ENCODE measurements around the gene EIF4G3. TPM values are rescaled to one million over a fixed set of nuclear protein-coding genes. Genes with fewer than 3 reads are reported as not detected.

EIF4G3 gene
- polyA plus RNA-seq, 1 of the 3 experiments (the other 2 are of a cell fraction), result 32.0 TPM

GRCh38 chr1:20936216-20936615 lies 240.5 kb downstream of the EIF4G3 start:
- H3F3A ChIP-seq (replicated peaks; ENCODE audit: insufficient read depth), result no peaks in the 10 kb centered on the region
- H3K4me2 ChIP-seq, result no peak overlapping the region
- H3K9ac ChIP-seq, result no peak overlapping the region
- H4K20me1 ChIP-seq (ENCODE audit: insufficient read depth), result no peaks in the 10 kb centered on the region
- H3K27ac ChIP-seq (ENCODE audit: low read depth in 2 of 2, low read length in 1 of 2), result no peak overlapping the region
- CTCF ChIA-PET, result interaction anchor here (0.7 to 1.3 kb wide), 4 partner anchors 18 to 295 kb away, joined by 3 read pairs; no protein-coding TSS in a partner anchor
- H3K36me3 ChIP-seq (replicated peaks in 1 of 2; ENCODE audit: control insufficient read depth in 1 of 2, insufficient read depth in 2 of 2, low read length in 1 of 2), result peaks cover 26 to 32% of the 10 kb centered on the region in 2 experiments
- no peak overlapping the region for H3K4me3 ChIP-seq (ENCODE audit: low read depth in 2 of 2, low read length in 1 of 2)
- no peaks in the 10 kb centered on the region for H3K4me1 ChIP-seq (ENCODE audit: control insufficient read depth in 1 of 2, insufficient read depth in 2 of 2, low read depth in 1 of 2, low read length in 1 of 2)
- H2AFZ ChIP-seq (ENCODE audit: low read depth), result no peak overlapping the region
- H3K27me3 ChIP-seq (ENCODE audit: insufficient read depth), result no peaks in the 10 kb centered on the region
- 91% methylated on average over 2 of the region's 2 CpGs for WGBS (ENCODE audit: low lambda C conversion rate)
- no peaks in the 10 kb centered on the region for H3K9me2 ChIP-seq
- TF ChIP-seq IRF3 (IDR thresholded peaks at IDR 0.05; ENCODE audit: low read depth, low read length) (no peak), CTCF (IDR thresholded peaks at IDR 0.05) (no peak), YY1 (IDR thresholded peaks at IDR 0.05; ENCODE audit: low read depth) (no peak)
- no peak for DNase-seq
- POLR2A ChIA-PET, result no interaction called here
- no peaks in the 10 kb centered on the region for H3K9me3 ChIP-seq
- H3K79me2 ChIP-seq (ENCODE audit: insufficient read depth), result no peaks in the 10 kb centered on the region

- no peak overlapping the region for H3K9ac ChIP-seq
- no peaks in the 10 kb centered on the region for H3K27me3 ChIP-seq (ENCODE audit: insufficient read depth)
- no peaks in the 10 kb centered on the region for H3K9me2 ChIP-seq
- no peak overlapping the region for H3K4me3 ChIP-seq (ENCODE audit: low read depth in 2 of 2, low read length in 1 of 2)
- H3K9me3 ChIP-seq, result no peaks in the 10 kb centered on the region
- ChIA-PET POLR2A (no interaction called here), CTCF (interaction anchor here (0.7 to 0.8 kb wide), 3 partner anchors 18 to 257 kb away, joined by 3 read pairs; no protein-coding TSS in a partner anchor)
- DNase-seq, result no peak
- H3K4me1 ChIP-seq (ENCODE audit: control insufficient read depth in 1 of 2, insufficient read depth in 2 of 2, low read depth in 1 of 2, low read length in 1 of 2), result no peaks in the 10 kb centered on the region
- no peak for TF ChIP-seq CHD2 (IDR thresholded peaks at IDR 0.05; ENCODE audit: low read length, partially characterized antibody)
- TF ChIP-seq EP300 (IDR thresholded peaks at IDR 0.05; ENCODE audit: borderline replicate concordance in 1 of 2, low read depth in 1 of 2, low read length in 1 of 2), result no peak
- no peak for TF ChIP-seq YY1 (IDR thresholded peaks at IDR 0.05; ENCODE audit: low read depth)
- TF ChIP-seq EZH2phosphoT487 (IDR thresholded peaks at IDR 0.05; ENCODE audit: borderline replicate concordance, low read depth), result no peak
- no peak for TF ChIP-seq MAX (IDR thresholded peaks at IDR 0.05; ENCODE audit: low read depth)
- TF ChIP-seq TEAD4 (IDR thresholded peaks at IDR 0.05; ENCODE audit: borderline replicate concordance, insufficient read depth), result no peak
- TF ChIP-seq SIN3A (IDR thresholded peaks at IDR 0.05; ENCODE audit: borderline replicate concordance, low read depth, low read length), result no peak
- no peak for TF ChIP-seq IRF3 (IDR thresholded peaks at IDR 0.05; ENCODE audit: low read depth, low read length)
- TF ChIP-seq NFIC (IDR thresholded peaks at IDR 0.05; ENCODE audit: borderline replicate concordance), result no peak
- no peak for TF ChIP-seq RXRA (IDR thresholded peaks at IDR 0.05; ENCODE audit: borderline replicate concordance, low read depth)
- TF ChIP-seq RFX5 (IDR thresholded peaks at IDR 0.05; ENCODE audit: low read length), result no peak
- TF ChIP-seq RAD21 (IDR thresholded peaks at IDR 0.05; ENCODE audit: low read length), result no peak
- no peak for TF ChIP-seq NRF1 (IDR thresholded peaks at IDR 0.05; ENCODE audit: low read depth, low read length)
- TF ChIP-seq RCOR1 (IDR thresholded peaks at IDR 0.05; ENCODE audit: low read length), result no peak
- TF ChIP-seq USF1 (IDR thresholded peaks at IDR 0.05; ENCODE audit: borderline replicate concordance, low read depth), result no peak
- WGBS (ENCODE audit: low lambda C conversion rate), result 100% methylated on average over 1 of the region's 1 CpG
- H3K27ac ChIP-seq (ENCODE audit: low read depth in 2 of 2, low read length in 1 of 2), result no peak overlapping the region
- no peaks in the 10 kb centered on the region for H3F3A ChIP-seq (replicated peaks; ENCODE audit: insufficient read depth)
- no peaks in the 10 kb centered on the region for H4K20me1 ChIP-seq (ENCODE audit: insufficient read depth)
- H3K4me2 ChIP-seq, result no peak overlapping the region
- H3K36me3 ChIP-seq (replicated peaks in 1 of 2; ENCODE audit: control insufficient read depth in 1 of 2, insufficient read depth in 2 of 2, low read length in 1 of 2), result peaks cover 23 to 28% of the 10 kb centered on the region in 2 experiments
- H2AFZ ChIP-seq (ENCODE audit: low read depth), result no peak overlapping the region
- H3K79me2 ChIP-seq (ENCODE audit: insufficient read depth), result no peaks in the 10 kb centered on the region
Observed at GRCh38 chr1:20935717-20936116, 241.0 kb downstream of the EIF4G3 start.
